ENCODE data around the gene WDFY2. TPM values are rescaled to one million over a fixed set of nuclear protein-coding genes. Genes with fewer than 3 reads are reported as not detected.
A peak's percentile ranks its signal among the peaks of the same experiment; 100 is the strongest.
"Not testable (repeated sequence)": the region's sequence is repeated elsewhere in the genome, so short reads cannot be mapped to it uniquely, and the experiment has no call there.

Gene WDFY2
- total and polyA plus RNA-seq, 4 donors: 9.8 to 15.7 (median 14.3) TPM

GRCh38 chr13:51584731-51585672 is 740 bp downstream of the WDFY2 start:
- peak overlapping the region; percentile 96 for H3K27ac ChIP-seq (ENCODE audit: low read depth, low read length)
- no peaks in the 10 kb centered on the region for H3K9me3 ChIP-seq (ENCODE audit: control insufficient read depth, insufficient read depth, low read length)
- H3K27me3 ChIP-seq (ENCODE audit: control insufficient read depth, insufficient read depth, low read length): no peaks in the 10 kb centered on the region
- peaks cover 7% of the 10 kb centered on the region for H3K4me1 ChIP-seq (ENCODE audit: control insufficient read depth, insufficient read depth, low read length)
- peak in 3 of 6 donors; percentile 29 to 84 (median 66) for DNase-seq (ENCODE audit: low read depth in 4 of 6, low spot score in 6 of 6)
- peak overlapping the region; percentile 87 for H3K4me3 ChIP-seq (ENCODE audit: low read depth, low read length)
- no peaks in the 10 kb centered on the region for H3K36me3 ChIP-seq (ENCODE audit: control insufficient read depth, insufficient read depth, low read length)
- WGBS (ENCODE audit: insufficient coverage): 0% methylated on average over 40 of the region's 53 CpGs

GRCh38 chr13:51585696-51586095 is 1.4 kb downstream of the WDFY2 start:
- H3K4me3 ChIP-seq (ENCODE audit: low read depth, low read length): peak overlapping the region; percentile 87
- peaks cover 7% of the 10 kb centered on the region for H3K4me1 ChIP-seq (ENCODE audit: control insufficient read depth, insufficient read depth, low read length)
- no peak overlapping the region for H3K27ac ChIP-seq (ENCODE audit: low read depth, low read length)
- no peaks in the 10 kb centered on the region for H3K36me3 ChIP-seq (ENCODE audit: control insufficient read depth, insufficient read depth, low read length)
- 17% methylated on average over 1 of the region's 4 CpGs for WGBS (ENCODE audit: insufficient coverage)
- no peaks in the 10 kb centered on the region for H3K9me3 ChIP-seq (ENCODE audit: control insufficient read depth, insufficient read depth, low read length)
- peak in 1 of 6 donors; percentile 30 for DNase-seq (ENCODE audit: low read depth in 4 of 6, low spot score in 6 of 6)
- H3K27me3 ChIP-seq (ENCODE audit: control insufficient read depth, insufficient read depth, low read length): no peaks in the 10 kb centered on the region

- WGBS (ENCODE audit: insufficient coverage): no CpG with 5 or more reads among the region's 3 CpGs
- Histone ChIP-seq H3K4me1 (ENCODE audit: control insufficient read depth, insufficient read depth, low read length) (peaks cover 7% of the 10 kb centered on the region), H3K36me3 (ENCODE audit: control insufficient read depth, insufficient read depth, low read length) (no peaks in the 10 kb centered on the region), H3K27me3 (ENCODE audit: control insufficient read depth, insufficient read depth, low read length) (no peaks in the 10 kb centered on the region), H3K9me3 (ENCODE audit: control insufficient read depth, insufficient read depth, low read length) (no peaks in the 10 kb centered on the region), H3K27ac (ENCODE audit: low read depth, low read length) (no peak overlapping the region), H3K4me3 (ENCODE audit: low read depth, low read length) (no peak overlapping the region)
- DNase-seq (ENCODE audit: low read depth in 4 of 6, low spot score in 6 of 6): no peak
Observed at GRCh38 chr13:51587372-51587771, 3.1 kb downstream of the WDFY2 start.

GRCh38 chr13:51588406-51588949 is 4.2 kb downstream of the WDFY2 start:
- DNase-seq (ENCODE audit: low read depth in 4 of 6, low spot score in 6 of 6): no peak
- H3K9me3 ChIP-seq (ENCODE audit: control insufficient read depth, insufficient read depth, low read length): no peaks in the 10 kb centered on the region
- H3K27ac ChIP-seq (ENCODE audit: low read depth, low read length): no peak overlapping the region
- no peaks in the 10 kb centered on the region for H3K27me3 ChIP-seq (ENCODE audit: control insufficient read depth, insufficient read depth, low read length)
- H3K36me3 ChIP-seq (ENCODE audit: control insufficient read depth, insufficient read depth, low read length): no peaks in the 10 kb centered on the region
- H3K4me3 ChIP-seq (ENCODE audit: low read depth, low read length): no peak overlapping the region
- 88% methylated on average over 1 of the region's 2 CpGs for WGBS (ENCODE audit: insufficient coverage)
- H3K4me1 ChIP-seq (ENCODE audit: control insufficient read depth, insufficient read depth, low read length): peaks cover 3% of the 10 kb centered on the region

- H3K4me1 ChIP-seq (ENCODE audit: control insufficient read depth, insufficient read depth, low read length): no peaks in the 10 kb centered on the region
- no peaks in the 10 kb centered on the region for H3K36me3 ChIP-seq (ENCODE audit: control insufficient read depth, insufficient read depth, low read length)
- H3K27me3 ChIP-seq (ENCODE audit: control insufficient read depth, insufficient read depth, low read length): no peaks in the 10 kb centered on the region
- no peak for DNase-seq (ENCODE audit: low read depth in 4 of 6, low spot score in 6 of 6)
- WGBS (ENCODE audit: insufficient coverage): no CpG with 5 or more reads among the region's 2 CpGs
- no peak overlapping the region for H3K4me3 ChIP-seq (ENCODE audit: low read depth, low read length)
- no peaks in the 10 kb centered on the region for H3K9me3 ChIP-seq (ENCODE audit: control insufficient read depth, insufficient read depth, low read length)
- H3K27ac ChIP-seq (ENCODE audit: low read depth, low read length): no peak overlapping the region
Observed at GRCh38 chr13:51589793-51590192, 5.5 kb downstream of the WDFY2 start.

GRCh38 chr13:51590231-51590970 is 6.1 kb downstream of the WDFY2 start:
- no peak for DNase-seq (ENCODE audit: low read depth in 4 of 6, low spot score in 6 of 6)
- no CpG with 5 or more reads among the region's 1 CpG for WGBS (ENCODE audit: insufficient coverage)
- H3K27me3 ChIP-seq (ENCODE audit: control insufficient read depth, insufficient read depth, low read length): no peaks in the 10 kb centered on the region
- no peak overlapping the region for H3K27ac ChIP-seq (ENCODE audit: low read depth, low read length)
- no peaks in the 10 kb centered on the region for H3K4me1 ChIP-seq (ENCODE audit: control insufficient read depth, insufficient read depth, low read length)
- no peaks in the 10 kb centered on the region for H3K9me3 ChIP-seq (ENCODE audit: control insufficient read depth, insufficient read depth, low read length)
- H3K36me3 ChIP-seq (ENCODE audit: control insufficient read depth, insufficient read depth, low read length): no peaks in the 10 kb centered on the region
- H3K4me3 ChIP-seq (ENCODE audit: low read depth, low read length): no peak overlapping the region

- Histone ChIP-seq H3K27ac (ENCODE audit: low read depth, low read length) (peak overlapping the region; percentile 26), H3K36me3 (ENCODE audit: control insufficient read depth, insufficient read depth, low read length) (no peaks in the 10 kb centered on the region), H3K9me3 (ENCODE audit: control insufficient read depth, insufficient read depth, low read length) (no peaks in the 10 kb centered on the region), H3K4me1 (ENCODE audit: control insufficient read depth, insufficient read depth, low read length) (no peaks in the 10 kb centered on the region), H3K4me3 (ENCODE audit: low read depth, low read length) (no peak overlapping the region), H3K27me3 (ENCODE audit: control insufficient read depth, insufficient read depth, low read length) (no peaks in the 10 kb centered on the region)
- WGBS (ENCODE audit: insufficient coverage): no CpG with 5 or more reads among the region's 4 CpGs
- DNase-seq (ENCODE audit: low read depth in 4 of 6, low spot score in 6 of 6): peak in 1 of 6 donors; percentile 31
Observed at GRCh38 chr13:51590971-51591627, 6.8 kb downstream of the WDFY2 start.

GRCh38 chr13:51591938-51592337 is 7.7 kb downstream of the WDFY2 start:
- not testable (repeated sequence) for H3K27me3 ChIP-seq (ENCODE audit: control insufficient read depth, insufficient read depth, low read length); DNase-seq (ENCODE audit: low read depth in 4 of 6, low spot score in 6 of 6); H3K4me3 ChIP-seq (ENCODE audit: low read depth, low read length); H3K4me1 ChIP-seq (ENCODE audit: control insufficient read depth, insufficient read depth, low read length); H3K36me3 ChIP-seq (ENCODE audit: control insufficient read depth, insufficient read depth, low read length); H3K27ac ChIP-seq (ENCODE audit: low read depth, low read length); H3K9me3 ChIP-seq (ENCODE audit: control insufficient read depth, insufficient read depth, low read length)
- WGBS (ENCODE audit: insufficient coverage): no CpG with 5 or more reads among the region's 1 CpG

GRCh38 chr13:51594432-51594831 is 10.2 kb downstream of the WDFY2 start:
- H3K4me3 ChIP-seq (ENCODE audit: low read depth, low read length): no peak overlapping the region
- 100% methylated on average over 1 of the region's 3 CpGs for WGBS (ENCODE audit: insufficient coverage)
- no peaks in the 10 kb centered on the region for H3K36me3 ChIP-seq (ENCODE audit: control insufficient read depth, insufficient read depth, low read length)
- H3K27ac ChIP-seq (ENCODE audit: low read depth, low read length): no peak overlapping the region
- no peak for DNase-seq (ENCODE audit: low read depth in 4 of 6, low spot score in 6 of 6)
- H3K4me1 ChIP-seq (ENCODE audit: control insufficient read depth, insufficient read depth, low read length): no peaks in the 10 kb centered on the region
- H3K9me3 ChIP-seq (ENCODE audit: control insufficient read depth, insufficient read depth, low read length): no peaks in the 10 kb centered on the region
- H3K27me3 ChIP-seq (ENCODE audit: control insufficient read depth, insufficient read depth, low read length): no peaks in the 10 kb centered on the region

All from spinal cord (tissue), 10 donors.